HEK293 (cell line): ENCODE results near the gene TTLL9.

ENCODE experiments used
- CTCF ChIP-seq: fragments of 450-650 bp; formaldehyde crosslinking; IDR thresholded peaks from 2 replicates; pipeline ENCODE4 v1.5.1; 2016; ENCODE audit warnings: missing biosample characterization, missing genetic modification characterization
- ZNF121 ChIP-seq: fragments of 450-650 bp; formaldehyde crosslinking; IDR thresholded peaks from 2 replicates; pipeline ENCODE4 v1.5.1; 2016; ENCODE audit warnings: missing biosample characterization, missing genetic modification characterization
- ZNF146 ChIP-seq: fragments of 450-650 bp; formaldehyde crosslinking; IDR thresholded peaks from 2 replicates; pipeline ENCODE4 v1.5.1; 2016; ENCODE audit warnings: missing biosample characterization, missing genetic modification characterization
- ZNF292 ChIP-seq: fragments of 450-650 bp; formaldehyde crosslinking; IDR thresholded peaks from 2 replicates; pipeline ENCODE4 v1.5.1; 2016; ENCODE audit warnings: low read depth, missing biosample characterization, missing genetic modification characterization, borderline replicate concordance
- ZSCAN5A ChIP-seq: fragments of 450-650 bp; formaldehyde crosslinking; IDR thresholded peaks from 2 replicates; pipeline ENCODE4 v1.5.1; 2016; ENCODE audit warnings: missing biosample characterization, missing genetic modification characterization

GRCh38 chr20:31877684-31878083 is 7.2 kb downstream of the TTLL9 start:
- TF ChIP-seq CTCF (tag by site-specific recombination), result no peak
- TF ChIP-seq ZNF146, result no peak
- TF ChIP-seq ZNF292 (tag by site-specific recombination), result no peak
- no peak for TF ChIP-seq ZNF121
- TF ChIP-seq ZSCAN5A (tag by site-specific recombination), result no peak
